HEK293 (cell line): ENCODE results near the gene PDE10A.

Experiments
- EGR2 ChIP-seq: fragments of 450-650 bp; formaldehyde crosslinking; IDR thresholded peaks from 2 replicates; pipeline ENCODE4 v1.5.1; 2016; ENCODE audit warnings: low read depth, missing biosample characterization, missing genetic modification characterization
- IKZF3 ChIP-seq: fragments of 450-650 bp; IDR thresholded peaks from 2 replicates; pipeline ENCODE4 v1.5.0; 2018; ENCODE audit warnings: missing biosample characterization, mild to moderate bottlenecking, missing genetic modification characterization, moderate library complexity
- KLF9 ChIP-seq: fragments of 450-650 bp; formaldehyde crosslinking; IDR thresholded peaks from 2 replicates; pipeline ENCODE4 v1.5.1; 2016; ENCODE audit warnings: missing biosample characterization, missing genetic modification characterization, low read depth
- PRDM1 ChIP-seq: fragments of 450-650 bp; formaldehyde crosslinking; IDR thresholded peaks from 2 replicates; pipeline ENCODE4; 2016; ENCODE audit warnings: missing biosample characterization, missing genetic modification characterization
- RBAK ChIP-seq: fragments of 450-650 bp; formaldehyde crosslinking; IDR thresholded peaks from 2 replicates; pipeline ENCODE4 v1.5.1; 2016; ENCODE audit warnings: missing biosample characterization, missing genetic modification characterization
- SETDB1 ChIP-seq: IDR thresholded peaks from one replicate; pipeline ENCODE4 v1.6.1; 2017; ENCODE audit warnings: mild to moderate bottlenecking, low read length, moderate library complexity, mixed read lengths; ENCODE audit not compliant: insufficient read length
- SP3 ChIP-seq: fragments of 450-650 bp; formaldehyde crosslinking; IDR thresholded peaks from 2 replicates; pipeline ENCODE4 v1.5.1; 2016; ENCODE audit warnings: missing biosample characterization, missing genetic modification characterization
- ZBTB17 ChIP-seq: fragments of 450-650 bp; formaldehyde crosslinking; IDR thresholded peaks from 2 replicates; pipeline ENCODE4 v1.5.1; 2016; ENCODE audit warnings: missing biosample characterization, missing genetic modification characterization
- ZEB2 ChIP-seq: fragments of 450-650 bp; formaldehyde crosslinking; IDR thresholded peaks from 2 replicates; pipeline ENCODE4 v1.5.1; 2016; ENCODE audit warnings: missing biosample characterization, missing genetic modification characterization
- ZNF112 ChIP-seq: fragments of 450-650 bp; formaldehyde crosslinking; IDR thresholded peaks from 2 replicates; pipeline ENCODE4 v1.5.0; 2017; ENCODE audit warnings: missing biosample characterization, missing genetic modification characterization
- ZNF157 ChIP-seq: fragments of 450-650 bp; formaldehyde crosslinking; IDR thresholded peaks from 2 replicates; pipeline ENCODE4 v1.5.1; 2016; ENCODE audit warnings: missing biosample characterization, missing genetic modification characterization
- ZNF174 ChIP-seq: fragments of 450-650 bp; formaldehyde crosslinking; IDR thresholded peaks from 2 replicates; pipeline ENCODE4 v1.5.0; 2017; ENCODE audit warnings: missing biosample characterization, mild to moderate bottlenecking, missing genetic modification characterization
- ZNF274 ChIP-seq, 2 experiments: fragments of 200-500 bp in 1 of 2; fragments of 450-650 bp in 1 of 2; sonication (Bioruptor generic) in 1 of 2; formaldehyde crosslinking in 1 of 2; IDR thresholded peaks; 2 replicates each; pipeline versions ENCODE4 v1.5.1 to v1.6.1; 2014 to 2016; ENCODE audit warnings: borderline replicate concordance in 1 of 2, inconsistent platforms in 1 of 2, low read length in 1 of 2, missing biosample characterization in 1 of 2, missing genetic modification characterization in 1 of 2
- ZNF350 ChIP-seq: fragments of 450-650 bp; formaldehyde crosslinking; IDR thresholded peaks from 2 replicates; pipeline ENCODE4 v1.5.0; 2017; ENCODE audit warnings: missing biosample characterization, mild to moderate bottlenecking, missing genetic modification characterization
- ZNF37A ChIP-seq: fragments of 450-650 bp; IDR thresholded peaks from 2 replicates; pipeline ENCODE4 v1.5.1; 2018; ENCODE audit warnings: missing biosample characterization, missing genetic modification characterization
- ZNF404 ChIP-seq: fragments of 450-650 bp; formaldehyde crosslinking; IDR thresholded peaks from 2 replicates; pipeline ENCODE4 v1.5.1; 2017; ENCODE audit warnings: missing biosample characterization, missing genetic modification characterization
- ZNF501 ChIP-seq: fragments of 450-650 bp; formaldehyde crosslinking; IDR thresholded peaks from 2 replicates; pipeline ENCODE4 v1.5.1; 2016; ENCODE audit warnings: missing biosample characterization, missing genetic modification characterization
- ZNF596 ChIP-seq: fragments of 450-650 bp; IDR thresholded peaks from 2 replicates; pipeline ENCODE4 v1.5.0; 2018; ENCODE audit warnings: missing biosample characterization, mild to moderate bottlenecking, missing genetic modification characterization, moderate library complexity
- ZNF626 ChIP-seq: fragments of 450-650 bp; sonication (Bioruptor Pico); formaldehyde crosslinking; IDR thresholded peaks from 2 replicates; pipeline ENCODE4 v1.5.1; 2018; ENCODE audit warnings: missing biosample characterization, missing genetic modification characterization, inconsistent platforms
- ZNF629 ChIP-seq: fragments of 450-650 bp; formaldehyde crosslinking; IDR thresholded peaks from 2 replicates; pipeline ENCODE4 v1.5.1; 2017; ENCODE audit warnings: missing biosample characterization, missing genetic modification characterization
- ZNF792 ChIP-seq: fragments of 450-650 bp; formaldehyde crosslinking; IDR thresholded peaks from 2 replicates; pipeline ENCODE4 v1.5.1; 2016; ENCODE audit warnings: missing biosample characterization, missing genetic modification characterization
- TF ChIP-seq, protein P1 (sequence below): fragments of 450-650 bp; formaldehyde crosslinking; IDR thresholded peaks from 2 replicates; pipeline ENCODE4 v1.5.1; 2017; ENCODE audit warnings: missing biosample characterization, missing genetic modification characterization
- TF ChIP-seq, protein P2 (sequence below): fragments of 450-650 bp; formaldehyde crosslinking; conservative IDR thresholded peaks from 2 replicates; pipeline ENCODE4 v1.5.1; 2016; ENCODE audit warnings: low read depth, missing biosample characterization, missing genetic modification characterization
- TF ChIP-seq, protein P3 (sequence below): fragments of 450-650 bp; formaldehyde crosslinking; IDR thresholded peaks from 2 replicates; pipeline ENCODE4 v1.5.1; 2016; ENCODE audit warnings: missing biosample characterization, missing genetic modification characterization, low read depth
- TF ChIP-seq, protein P4 (sequence below): fragments of 450-650 bp; formaldehyde crosslinking; IDR thresholded peaks from 2 replicates; pipeline ENCODE4 v1.5.1; 2017; ENCODE audit warnings: missing biosample characterization, missing genetic modification characterization
- TF ChIP-seq, protein P5 (sequence below): fragments of 450-650 bp; formaldehyde crosslinking; IDR thresholded peaks from 2 replicates; pipeline ENCODE4 v1.5.1; 2016; ENCODE audit warnings: missing biosample characterization, missing genetic modification characterization
- TF ChIP-seq, protein P6 (sequence below): fragments of 450-650 bp; formaldehyde crosslinking; IDR thresholded peaks from 2 replicates; pipeline ENCODE4 v1.5.1; 2016; ENCODE audit warnings: missing biosample characterization, missing genetic modification characterization

Gene PDE10A

DNA sequence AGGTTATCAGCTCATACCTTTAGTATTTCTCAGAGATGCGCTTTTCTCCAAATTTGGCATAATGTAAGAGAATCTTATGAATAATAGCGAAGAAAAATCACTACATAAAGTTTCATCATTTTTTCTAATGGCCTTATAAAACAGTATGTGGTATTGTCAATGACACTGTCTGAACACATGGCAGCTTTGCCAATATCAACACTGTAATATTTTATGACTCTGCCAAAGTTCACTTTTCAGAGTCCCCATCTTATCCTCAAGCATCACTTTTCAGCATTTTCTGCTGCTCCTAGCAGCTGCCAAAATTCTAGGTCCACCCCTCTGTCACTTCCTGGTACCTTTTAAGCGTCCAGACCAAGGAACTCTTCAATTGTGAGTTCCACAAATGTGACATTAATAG is 182.1 kb downstream of the PDE10A start (continued):
- TF ChIP-seq, protein P1, sequence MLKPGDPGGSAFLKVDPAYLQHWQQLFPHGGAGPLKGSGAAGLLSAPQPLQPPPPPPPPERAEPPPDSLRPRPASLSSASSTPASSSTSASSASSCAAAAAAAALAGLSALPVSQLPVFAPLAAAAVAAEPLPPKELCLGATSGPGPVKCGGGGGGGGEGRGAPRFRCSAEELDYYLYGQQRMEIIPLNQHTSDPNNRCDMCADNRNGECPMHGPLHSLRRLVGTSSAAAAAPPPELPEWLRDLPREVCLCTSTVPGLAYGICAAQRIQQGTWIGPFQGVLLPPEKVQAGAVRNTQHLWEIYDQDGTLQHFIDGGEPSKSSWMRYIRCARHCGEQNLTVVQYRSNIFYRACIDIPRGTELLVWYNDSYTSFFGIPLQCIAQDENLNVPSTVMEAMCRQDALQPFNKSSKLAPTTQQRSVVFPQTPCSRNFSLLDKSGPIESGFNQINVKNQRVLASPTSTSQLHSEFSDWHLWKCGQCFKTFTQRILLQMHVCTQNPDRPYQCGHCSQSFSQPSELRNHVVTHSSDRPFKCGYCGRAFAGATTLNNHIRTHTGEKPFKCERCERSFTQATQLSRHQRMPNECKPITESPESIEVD, result peak; percentile 82
- no peak for TF ChIP-seq KLF9
- no peak for TF ChIP-seq PRDM1 (tag by site-specific recombination)
- TF ChIP-seq ZEB2 (tag by site-specific recombination), result peak; percentile 77
- no peak for TF ChIP-seq ZNF792 (tag by site-specific recombination)
- TF ChIP-seq, protein P2, sequence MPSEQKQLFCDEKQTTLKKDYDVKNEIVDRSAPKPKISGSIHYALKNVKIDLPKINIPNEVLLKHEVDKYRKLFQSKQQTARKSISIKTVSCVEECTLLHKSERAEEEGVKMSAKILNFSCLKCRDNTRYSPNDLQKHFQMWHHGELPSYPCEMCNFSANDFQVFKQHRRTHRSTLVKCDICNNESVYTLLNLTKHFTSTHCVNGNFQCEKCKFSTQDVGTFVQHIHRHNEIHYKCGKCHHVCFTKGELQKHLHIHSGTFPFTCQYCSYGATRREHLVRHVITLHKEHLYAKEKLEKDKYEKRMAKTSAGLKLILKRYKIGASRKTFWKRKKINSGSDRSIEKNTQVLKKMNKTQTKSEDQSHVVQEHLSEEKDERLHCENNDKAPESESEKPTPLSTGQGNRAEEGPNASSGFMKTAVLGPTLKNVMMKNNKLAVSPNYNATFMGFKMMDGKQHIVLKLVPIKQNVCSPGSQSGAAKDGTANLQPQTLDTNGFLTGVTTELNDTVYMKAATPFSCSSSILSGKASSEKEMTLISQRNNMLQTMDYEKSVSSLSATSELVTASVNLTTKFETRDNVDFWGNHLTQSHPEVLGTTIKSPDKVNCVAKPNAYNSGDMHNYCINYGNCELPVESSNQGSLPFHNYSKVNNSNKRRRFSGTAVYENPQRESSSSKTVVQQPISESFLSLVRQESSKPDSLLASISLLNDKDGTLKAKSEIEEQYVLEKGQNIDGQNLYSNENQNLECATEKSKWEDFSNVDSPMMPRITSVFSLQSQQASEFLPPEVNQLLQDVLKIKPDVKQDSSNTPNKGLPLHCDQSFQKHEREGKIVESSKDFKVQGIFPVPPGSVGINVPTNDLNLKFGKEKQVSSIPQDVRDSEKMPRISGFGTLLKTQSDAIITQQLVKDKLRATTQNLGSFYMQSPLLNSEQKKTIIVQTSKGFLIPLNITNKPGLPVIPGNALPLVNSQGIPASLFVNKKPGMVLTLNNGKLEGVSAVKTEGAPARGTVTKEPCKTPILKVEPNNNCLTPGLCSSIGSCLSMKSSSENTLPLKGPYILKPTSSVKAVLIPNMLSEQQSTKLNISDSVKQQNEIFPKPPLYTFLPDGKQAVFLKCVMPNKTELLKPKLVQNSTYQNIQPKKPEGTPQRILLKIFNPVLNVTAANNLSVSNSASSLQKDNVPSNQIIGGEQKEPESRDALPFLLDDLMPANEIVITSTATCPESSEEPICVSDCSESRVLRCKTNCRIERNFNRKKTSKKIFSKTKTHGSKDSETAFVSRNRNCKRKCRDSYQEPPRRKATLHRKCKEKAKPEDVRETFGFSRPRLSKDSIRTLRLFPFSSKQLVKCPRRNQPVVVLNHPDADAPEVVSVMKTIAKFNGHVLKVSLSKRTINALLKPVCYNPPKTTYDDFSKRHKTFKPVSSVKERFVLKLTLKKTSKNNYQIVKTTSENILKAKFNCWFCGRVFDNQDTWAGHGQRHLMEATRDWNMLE (tag by site-specific recombination), result no peak
- no peak for TF ChIP-seq ZNF37A (tag by site-specific recombination)
- TF ChIP-seq ZNF629 (tag by site-specific recombination), result no peak
- TF ChIP-seq IKZF3 (tag by site-specific recombination), result peak; percentile 51; the same call in 1 of the 2 replicates
- no peak for TF ChIP-seq SP3 (tag by site-specific recombination)
- TF ChIP-seq RBAK (tag by site-specific recombination), result no peak
- no peak for TF ChIP-seq ZNF157 (tag by site-specific recombination)
- TF ChIP-seq ZNF350 (tag by site-specific recombination), result peak; percentile 53; the same call in 1 of the 2 replicates
- TF ChIP-seq, protein P3, sequence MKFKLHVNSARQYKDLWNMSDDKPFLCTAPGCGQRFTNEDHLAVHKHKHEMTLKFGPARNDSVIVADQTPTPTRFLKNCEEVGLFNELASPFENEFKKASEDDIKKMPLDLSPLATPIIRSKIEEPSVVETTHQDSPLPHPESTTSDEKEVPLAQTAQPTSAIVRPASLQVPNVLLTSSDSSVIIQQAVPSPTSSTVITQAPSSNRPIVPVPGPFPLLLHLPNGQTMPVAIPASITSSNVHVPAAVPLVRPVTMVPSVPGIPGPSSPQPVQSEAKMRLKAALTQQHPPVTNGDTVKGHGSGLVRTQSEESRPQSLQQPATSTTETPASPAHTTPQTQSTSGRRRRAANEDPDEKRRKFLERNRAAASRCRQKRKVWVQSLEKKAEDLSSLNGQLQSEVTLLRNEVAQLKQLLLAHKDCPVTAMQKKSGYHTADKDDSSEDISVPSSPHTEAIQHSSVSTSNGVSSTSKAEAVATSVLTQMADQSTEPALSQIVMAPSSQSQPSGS (tag by site-specific recombination), result peak; percentile 40; the same call in 1 of the 2 replicates
- TF ChIP-seq, protein P4, sequence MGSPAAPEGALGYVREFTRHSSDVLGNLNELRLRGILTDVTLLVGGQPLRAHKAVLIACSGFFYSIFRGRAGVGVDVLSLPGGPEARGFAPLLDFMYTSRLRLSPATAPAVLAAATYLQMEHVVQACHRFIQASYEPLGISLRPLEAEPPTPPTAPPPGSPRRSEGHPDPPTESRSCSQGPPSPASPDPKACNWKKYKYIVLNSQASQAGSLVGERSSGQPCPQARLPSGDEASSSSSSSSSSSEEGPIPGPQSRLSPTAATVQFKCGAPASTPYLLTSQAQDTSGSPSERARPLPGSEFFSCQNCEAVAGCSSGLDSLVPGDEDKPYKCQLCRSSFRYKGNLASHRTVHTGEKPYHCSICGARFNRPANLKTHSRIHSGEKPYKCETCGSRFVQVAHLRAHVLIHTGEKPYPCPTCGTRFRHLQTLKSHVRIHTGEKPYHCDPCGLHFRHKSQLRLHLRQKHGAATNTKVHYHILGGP (tag by site-specific recombination), result no peak; the same call in 1 of the 2 replicates
- no peak for TF ChIP-seq ZNF626
- no peak for TF ChIP-seq ZNF174 (tag by site-specific recombination)
- TF ChIP-seq SETDB1, result no peak
- TF ChIP-seq ZNF596 (tag by site-specific recombination), result no peak
- no peak for TF ChIP-seq ZNF112
- TF ChIP-seq ZNF274 (IDR thresholded peaks at IDR 0.05; ENCODE audit: low read length), result no peak
- TF ChIP-seq ZNF274 (tag by site-specific recombination; IDR thresholded peaks at IDR 0.05; ENCODE audit: borderline replicate concordance), result no peak
- TF ChIP-seq, protein P5, sequence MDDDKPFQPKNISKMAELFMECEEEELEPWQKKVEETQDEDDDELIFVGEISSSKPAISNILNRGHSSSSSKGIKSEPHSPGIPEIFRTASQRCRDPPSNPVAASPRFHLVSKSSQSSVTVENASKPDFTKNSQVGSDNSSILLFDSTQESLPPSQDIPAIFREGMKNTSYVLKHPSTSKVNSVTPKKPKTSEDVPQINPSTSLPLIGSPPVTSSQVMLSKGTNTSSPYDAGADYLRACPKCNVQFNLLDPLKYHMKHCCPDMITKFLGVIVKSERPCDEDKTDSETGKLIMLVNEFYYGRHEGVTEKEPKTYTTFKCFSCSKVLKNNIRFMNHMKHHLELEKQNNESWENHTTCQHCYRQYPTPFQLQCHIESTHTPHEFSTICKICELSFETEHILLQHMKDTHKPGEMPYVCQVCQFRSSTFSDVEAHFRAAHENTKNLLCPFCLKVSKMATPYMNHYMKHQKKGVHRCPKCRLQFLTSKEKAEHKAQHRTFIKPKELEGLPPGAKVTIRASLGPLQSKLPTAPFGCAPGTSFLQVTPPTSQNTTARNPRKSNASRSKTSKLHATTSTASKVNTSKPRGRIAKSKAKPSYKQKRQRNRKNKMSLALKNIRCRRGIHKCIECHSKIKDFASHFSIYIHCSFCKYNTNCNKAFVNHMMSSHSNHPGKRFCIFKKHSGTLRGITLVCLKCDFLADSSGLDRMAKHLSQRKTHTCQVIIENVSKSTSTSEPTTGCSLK (tag by site-specific recombination), result no peak
- TF ChIP-seq ZBTB17 (tag by site-specific recombination), result no peak
- TF ChIP-seq, protein P6, sequence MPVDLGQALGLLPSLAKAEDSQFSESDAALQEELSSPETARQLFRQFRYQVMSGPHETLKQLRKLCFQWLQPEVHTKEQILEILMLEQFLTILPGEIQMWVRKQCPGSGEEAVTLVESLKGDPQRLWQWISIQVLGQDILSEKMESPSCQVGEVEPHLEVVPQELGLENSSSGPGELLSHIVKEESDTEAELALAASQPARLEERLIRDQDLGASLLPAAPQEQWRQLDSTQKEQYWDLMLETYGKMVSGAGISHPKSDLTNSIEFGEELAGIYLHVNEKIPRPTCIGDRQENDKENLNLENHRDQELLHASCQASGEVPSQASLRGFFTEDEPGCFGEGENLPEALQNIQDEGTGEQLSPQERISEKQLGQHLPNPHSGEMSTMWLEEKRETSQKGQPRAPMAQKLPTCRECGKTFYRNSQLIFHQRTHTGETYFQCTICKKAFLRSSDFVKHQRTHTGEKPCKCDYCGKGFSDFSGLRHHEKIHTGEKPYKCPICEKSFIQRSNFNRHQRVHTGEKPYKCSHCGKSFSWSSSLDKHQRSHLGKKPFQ, result no peak
- TF ChIP-seq ZNF404, result no peak
- no peak for TF ChIP-seq ZNF501 (tag by site-specific recombination)
- TF ChIP-seq EGR2, result no peak
